ENCODE measurements around the gene EPPIN.

The EPPIN gene

GRCh38 chr20:45550765-45551164 lies 3.6 kb upstream of the EPPIN start:
- Histone ChIP-seq H3K18ac (ENCODE audit: low read length) (no peak overlapping the region), H2AK5ac (ENCODE audit: low read length) (no peak overlapping the region), H4K5ac (ENCODE audit: low read length) (no peak overlapping the region)

GRCh38 chr20:45548410-45548809 lies 1.2 kb upstream of the EPPIN start:
- WGBS (ENCODE audit: extremely low coverage, insufficient coverage, low lambda C conversion rate) = no CpG with 5 or more reads among the region's 7 CpGs
- no peak overlapping the region for H2BK120ac ChIP-seq (ENCODE audit: low read depth, low read length)
- H3K79me2 ChIP-seq (ENCODE audit: control insufficient read depth, insufficient read depth, low read length) = no peaks in the 10 kb centered on the region
- no peak overlapping the region for H2BK15ac ChIP-seq (replicated peaks; ENCODE audit: low read depth)
- no peak overlapping the region for H2BK5ac ChIP-seq (ENCODE audit: low read length)
- H3K4ac ChIP-seq (ENCODE audit: low read depth, low read length) = no peak overlapping the region
- H3K18ac ChIP-seq (ENCODE audit: low read length) = peak overlapping the region; percentile 25
- no peak overlapping the region for H3K23ac ChIP-seq (ENCODE audit: low read length)
- H4K5ac ChIP-seq (ENCODE audit: low read length) = no peak overlapping the region
- H3K4me3 ChIP-seq (ENCODE audit: low read length) = no peak overlapping the region
- no peak overlapping the region for H3K4me2 ChIP-seq (ENCODE audit: low read length)
- H3K27ac ChIP-seq (ENCODE audit: low read depth, low read length) = no peak overlapping the region
- H3K4me1 ChIP-seq (ENCODE audit: control insufficient read depth, low read depth, low read length) = no peaks in the 10 kb centered on the region
- no peak overlapping the region for H3K9ac ChIP-seq (ENCODE audit: low read length)
- no peaks in the 10 kb centered on the region for H3K79me1 ChIP-seq (ENCODE audit: low read length)
- no peak overlapping the region for H3K56ac ChIP-seq (ENCODE audit: low read length)
- DNase-seq = no peak
- H2AK5ac ChIP-seq (ENCODE audit: low read length) = no peak overlapping the region
- H3K27me3 ChIP-seq (ENCODE audit: insufficient read depth, low read length, poor library complexity) = no peaks in the 10 kb centered on the region
- H4K8ac ChIP-seq (ENCODE audit: low read depth, low read length) = no peak overlapping the region
- H3K36me3 ChIP-seq (ENCODE audit: control insufficient read depth, insufficient read depth, low read length) = no peaks in the 10 kb centered on the region

More at GRCh38 chr20:45550765-45551164, 3.6 kb upstream of the EPPIN start:
- Histone ChIP-seq H3K4me2 (ENCODE audit: low read length) (no peak overlapping the region), H4K8ac (ENCODE audit: low read depth, low read length) (no peak overlapping the region), H3K27me3 (ENCODE audit: insufficient read depth, low read length, poor library complexity) (no peaks in the 10 kb centered on the region), H3K4ac (ENCODE audit: low read depth, low read length) (no peak overlapping the region), H2BK15ac (replicated peaks; ENCODE audit: low read depth) (no peak overlapping the region), H3K4me3 (ENCODE audit: low read length) (no peak overlapping the region), H2BK5ac (ENCODE audit: low read length) (no peak overlapping the region), H3K79me1 (ENCODE audit: low read length) (no peaks in the 10 kb centered on the region), H3K9ac (ENCODE audit: low read length) (no peak overlapping the region), H3K79me2 (ENCODE audit: control insufficient read depth, insufficient read depth, low read length) (no peaks in the 10 kb centered on the region), H3K56ac (ENCODE audit: low read length) (no peak overlapping the region), H3K27ac (ENCODE audit: low read depth, low read length) (no peak overlapping the region), H2BK120ac (ENCODE audit: low read depth, low read length) (no peak overlapping the region), H3K4me1 (ENCODE audit: control insufficient read depth, low read depth, low read length) (no peaks in the 10 kb centered on the region), H3K23ac (ENCODE audit: low read length) (no peak overlapping the region), H3K36me3 (ENCODE audit: control insufficient read depth, insufficient read depth, low read length) (no peaks in the 10 kb centered on the region)
- DNase-seq = no peak

GRCh38 chr20:45545754-45546453 lies 1.3 kb downstream of the EPPIN start:
- Histone ChIP-seq H3K36me3 (ENCODE audit: control insufficient read depth, insufficient read depth, low read length) (no peaks in the 10 kb centered on the region), H3K56ac (ENCODE audit: low read length) (peak overlapping the region; percentile 3), H3K27me3 (ENCODE audit: insufficient read depth, low read length, poor library complexity) (no peaks in the 10 kb centered on the region), H4K5ac (ENCODE audit: low read length) (no peak overlapping the region), H2BK120ac (ENCODE audit: low read depth, low read length) (peak overlapping the region; percentile 97), H3K18ac (ENCODE audit: low read length) (peak overlapping the region; percentile 65), H3K4me3 (ENCODE audit: low read length) (no peak overlapping the region), H3K79me1 (ENCODE audit: low read length) (no peaks in the 10 kb centered on the region), H3K27ac (ENCODE audit: low read depth, low read length) (no peak overlapping the region), H3K4me1 (ENCODE audit: control insufficient read depth, low read depth, low read length) (no peaks in the 10 kb centered on the region), H2BK15ac (replicated peaks; ENCODE audit: low read depth) (no peak overlapping the region), H2AK5ac (ENCODE audit: low read length) (no peak overlapping the region), H3K4me2 (ENCODE audit: low read length) (no peak overlapping the region), H2BK5ac (ENCODE audit: low read length) (no peak overlapping the region), H3K23ac (ENCODE audit: low read length) (no peak overlapping the region), H3K9ac (ENCODE audit: low read length) (no peak overlapping the region), H3K4ac (ENCODE audit: low read depth, low read length) (peak overlapping the region; percentile 18), H4K8ac (ENCODE audit: low read depth, low read length) (no peak overlapping the region), H3K79me2 (ENCODE audit: control insufficient read depth, insufficient read depth, low read length) (no peaks in the 10 kb centered on the region)
- WGBS (ENCODE audit: extremely low coverage, insufficient coverage, low lambda C conversion rate) = no CpG with 5 or more reads among the region's 5 CpGs
- peak; percentile 83 for DNase-seq

GRCh38 chr20:45545351-45545750 lies 1.9 kb downstream of the EPPIN start:
- no peak for DNase-seq
- Histone ChIP-seq H4K5ac (ENCODE audit: low read length) (no peak overlapping the region), H2BK5ac (ENCODE audit: low read length) (no peak overlapping the region), H3K4me1 (ENCODE audit: control insufficient read depth, low read depth, low read length) (no peaks in the 10 kb centered on the region), H2BK120ac (ENCODE audit: low read depth, low read length) (peak overlapping the region; percentile 6), H3K79me1 (ENCODE audit: low read length) (no peaks in the 10 kb centered on the region), H3K36me3 (ENCODE audit: control insufficient read depth, insufficient read depth, low read length) (no peaks in the 10 kb centered on the region), H2BK15ac (replicated peaks; ENCODE audit: low read depth) (no peak overlapping the region), H3K27me3 (ENCODE audit: insufficient read depth, low read length, poor library complexity) (no peaks in the 10 kb centered on the region), H3K79me2 (ENCODE audit: control insufficient read depth, insufficient read depth, low read length) (no peaks in the 10 kb centered on the region), H3K23ac (ENCODE audit: low read length) (no peak overlapping the region), H3K4me3 (ENCODE audit: low read length) (no peak overlapping the region), H3K56ac (ENCODE audit: low read length) (peak overlapping the region; percentile 3), H3K4me2 (ENCODE audit: low read length) (no peak overlapping the region), H3K27ac (ENCODE audit: low read depth, low read length) (no peak overlapping the region), H3K9ac (ENCODE audit: low read length) (peak overlapping the region; percentile 25), H3K4ac (ENCODE audit: low read depth, low read length) (peak overlapping the region; percentile 18), H4K8ac (ENCODE audit: low read depth, low read length) (no peak overlapping the region), H3K18ac (ENCODE audit: low read length) (peak overlapping the region; percentile 65), H2AK5ac (ENCODE audit: low read length) (no peak overlapping the region)
- WGBS (ENCODE audit: extremely low coverage, insufficient coverage, low lambda C conversion rate) = no CpG with 5 or more reads among the region's 3 CpGs

- H3K27ac ChIP-seq (ENCODE audit: low read depth, low read length) = no peak within 1 kb of the TSS
- no peak within 1 kb of the TSS for H2BK120ac ChIP-seq (ENCODE audit: low read depth, low read length)
- no peaks in the 10 kb centered on the region for H3K27me3 ChIP-seq (ENCODE audit: insufficient read depth, low read length, poor library complexity)
- no peak within 1 kb of the TSS for H2BK15ac ChIP-seq (replicated peaks; ENCODE audit: low read depth)
- H4K8ac ChIP-seq (ENCODE audit: low read depth, low read length) = no peak within 1 kb of the TSS
- no peak within 1 kb of the TSS for H3K9ac ChIP-seq (ENCODE audit: low read length)
- H3K4me3 ChIP-seq (ENCODE audit: low read length) = no peak within 1 kb of the TSS
- H3K56ac ChIP-seq (ENCODE audit: low read length) = no peak within 1 kb of the TSS
- no peaks in the 10 kb centered on the region for H3K4me1 ChIP-seq (ENCODE audit: control insufficient read depth, low read depth, low read length)
- H3K79me1 ChIP-seq (ENCODE audit: low read length) = no peaks in the 10 kb centered on the region
- no peak for DNase-seq
- no peak within 1 kb of the TSS for H2BK5ac ChIP-seq (ENCODE audit: low read length)
- no peak within 1 kb of the TSS for H3K4me2 ChIP-seq (ENCODE audit: low read length)
- H3K4ac ChIP-seq (ENCODE audit: low read depth, low read length) = no peak within 1 kb of the TSS
- H2AK5ac ChIP-seq (ENCODE audit: low read length) = no peak within 1 kb of the TSS
- no peak within 1 kb of the TSS for H3K18ac ChIP-seq (ENCODE audit: low read length)
- H3K23ac ChIP-seq (ENCODE audit: low read length) = no peak within 1 kb of the TSS
- H3K79me2 ChIP-seq (ENCODE audit: control insufficient read depth, insufficient read depth, low read length) = no peaks in the 10 kb centered on the region
- no CpG with 5 or more reads among the region's 2 CpGs for WGBS (ENCODE audit: extremely low coverage, insufficient coverage, low lambda C conversion rate)
- H4K5ac ChIP-seq (ENCODE audit: low read length) = no peak within 1 kb of the TSS
- H3K36me3 ChIP-seq (ENCODE audit: control insufficient read depth, insufficient read depth, low read length) = no peaks in the 10 kb centered on the region
These were observed 7.8 kb downstream of the EPPIN start, which contains the start of gene WFDC6 for GRCh38 chr20:45539382-45539781. Gene WFDC6, minus strand, starts transcription at chr20:45539482. Its CDS starts 75 bp downstream, at chr20:45539407.

Measured in mesendoderm (in vitro differentiated cells).